LoVo (cell line): Measurements from ENCODE around the gene HIGD2B.
"Not testable (repeated sequence)": the region's sequence is repeated elsewhere in the genome, so short reads cannot be mapped to it uniquely, and the experiment has no call there.

Experiments
- DNase-seq: peaks from one replicate; pipeline ENCODE4 v3.0.0-alpha.2; 2016; ENCODE audit warnings: low spot score

HIGD2B gene

GRCh38 chr15:72676838-72677237 lies 9.1 kb downstream of the HIGD2B start:
- no peak for DNase-seq

- DNase-seq: no peak
Observed at GRCh38 chr15:72671525-72671924, 14.5 kb downstream of the HIGD2B start.

GRCh38 chr15:72670656-72671352 lies 15.2 kb downstream of the HIGD2B start:
- DNase-seq: peak; percentile 81

- DNase-seq: not testable (repeated sequence)
Observed at GRCh38 chr15:72669803-72670202, 16.2 kb downstream of the HIGD2B start.

- not testable (repeated sequence) for DNase-seq
Observed at GRCh38 chr15:72665706-72666105, 20.3 kb downstream of the HIGD2B start.

- DNase-seq: not testable (repeated sequence)
Observed at GRCh38 chr15:72663931-72664330, 22.1 kb downstream of the HIGD2B start.

- not testable (repeated sequence) for DNase-seq
Observed at GRCh38 chr15:72661081-72661480, 24.9 kb downstream of the HIGD2B start.

- not testable (repeated sequence) for DNase-seq
Observed at GRCh38 chr15:72656014-72656413, 30.0 kb downstream of the HIGD2B start.

GRCh38 chr15:72654397-72654796 lies 31.6 kb downstream of the HIGD2B start, which contains the start of gene GOLGA6B:
Gene GOLGA6B, plus strand, starts transcription at chr15:72654697. Its CDS starts 41 bp downstream, at chr15:72654738.
- DNase-seq: not testable (repeated sequence)

- not testable (repeated sequence) for DNase-seq
Observed at GRCh38 chr15:72648631-72649253, 37.2 kb downstream of the HIGD2B start.

GRCh38 chr15:72642271-72642670 lies 43.7 kb downstream of the HIGD2B start:
- not testable (repeated sequence) for DNase-seq

- DNase-seq: not testable (repeated sequence)
Observed at GRCh38 chr15:72639759-72640483, 46.1 kb downstream of the HIGD2B start.

GRCh38 chr15:72636519-72637282 lies 49.3 kb downstream of the HIGD2B start:
- peak; percentile 71 for DNase-seq

GRCh38 chr15:72629068-72629570 lies 56.9 kb downstream of the HIGD2B start:
- DNase-seq: not testable (repeated sequence)

- DNase-seq: not testable (repeated sequence)
Observed at GRCh38 chr15:72628249-72629067, 57.5 kb downstream of the HIGD2B start.

GRCh38 chr15:72626153-72626552 lies 59.8 kb downstream of the HIGD2B start:
- DNase-seq: not testable (repeated sequence)
